Measurements from ENCODE around the gene ASCL2.
"Not testable (repeated sequence)": the region's sequence is repeated elsewhere in the genome, so short reads cannot be mapped to it uniquely, and the experiment has no call there.

Gene ASCL2

DNA sequence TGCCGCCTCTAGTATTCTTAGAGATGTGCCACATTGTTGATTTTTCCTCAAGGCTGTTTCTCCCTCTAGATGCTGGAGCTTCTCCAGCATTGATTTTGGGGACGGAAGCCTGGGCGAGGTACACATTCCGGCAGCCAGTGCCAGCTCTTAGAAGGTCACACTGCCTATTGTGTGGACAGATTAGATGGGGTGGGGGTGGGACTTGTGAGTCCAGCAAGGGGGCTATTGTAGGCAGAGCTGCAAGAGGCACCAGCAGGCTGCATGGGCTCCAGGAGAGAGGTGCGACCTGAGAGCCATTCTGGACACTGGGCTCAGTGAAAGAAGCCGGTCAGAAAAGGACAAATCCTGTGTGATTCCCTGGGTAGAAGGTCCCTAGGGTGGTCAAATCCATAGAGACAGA lies 19.0 kb upstream of the ASCL2 start:
- no peak for DNase-seq (ENCODE audit: extremely low read depth, low read depth)
- H3K4me3 ChIP-seq (replicated peaks; ENCODE audit: low read depth, low read length): no peak overlapping the region
- TF ChIP-seq, protein P1, sequence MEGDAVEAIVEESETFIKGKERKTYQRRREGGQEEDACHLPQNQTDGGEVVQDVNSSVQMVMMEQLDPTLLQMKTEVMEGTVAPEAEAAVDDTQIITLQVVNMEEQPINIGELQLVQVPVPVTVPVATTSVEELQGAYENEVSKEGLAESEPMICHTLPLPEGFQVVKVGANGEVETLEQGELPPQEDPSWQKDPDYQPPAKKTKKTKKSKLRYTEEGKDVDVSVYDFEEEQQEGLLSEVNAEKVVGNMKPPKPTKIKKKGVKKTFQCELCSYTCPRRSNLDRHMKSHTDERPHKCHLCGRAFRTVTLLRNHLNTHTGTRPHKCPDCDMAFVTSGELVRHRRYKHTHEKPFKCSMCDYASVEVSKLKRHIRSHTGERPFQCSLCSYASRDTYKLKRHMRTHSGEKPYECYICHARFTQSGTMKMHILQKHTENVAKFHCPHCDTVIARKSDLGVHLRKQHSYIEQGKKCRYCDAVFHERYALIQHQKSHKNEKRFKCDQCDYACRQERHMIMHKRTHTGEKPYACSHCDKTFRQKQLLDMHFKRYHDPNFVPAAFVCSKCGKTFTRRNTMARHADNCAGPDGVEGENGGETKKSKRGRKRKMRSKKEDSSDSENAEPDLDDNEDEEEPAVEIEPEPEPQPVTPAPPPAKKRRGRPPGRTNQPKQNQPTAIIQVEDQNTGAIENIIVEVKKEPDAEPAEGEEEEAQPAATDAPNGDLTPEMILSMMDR (IDR thresholded peaks at IDR 0.05; ENCODE audit: low read depth, low read length, missing control alignments): no peak

DNA sequence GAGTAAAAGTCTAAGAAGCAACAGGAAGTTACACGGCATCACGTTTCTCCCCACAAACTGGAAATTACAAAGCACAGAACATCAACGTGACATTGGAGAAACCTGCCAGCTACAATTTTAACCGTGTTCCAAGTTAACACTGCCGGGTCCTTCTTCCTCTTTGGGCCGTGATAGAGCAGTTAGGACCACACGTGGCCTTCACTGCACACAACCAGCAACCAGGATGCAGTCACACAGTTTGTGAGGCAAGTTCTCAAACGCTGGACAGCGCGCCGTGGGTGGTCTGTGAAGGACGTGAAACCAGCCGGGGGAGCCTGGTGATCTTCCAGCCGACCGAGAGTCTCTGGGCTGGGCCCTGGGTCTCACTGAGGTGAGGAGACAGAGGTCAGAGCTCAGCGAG lies 16.7 kb upstream of the ASCL2 start:
- DNase-seq (ENCODE audit: extremely low read depth, low read depth): no peak
- H3K4me3 ChIP-seq (replicated peaks; ENCODE audit: low read depth, low read length): no peak overlapping the region
- TF ChIP-seq, protein P1 (IDR thresholded peaks at IDR 0.05; ENCODE audit: low read depth, low read length, missing control alignments): no peak

DNA sequence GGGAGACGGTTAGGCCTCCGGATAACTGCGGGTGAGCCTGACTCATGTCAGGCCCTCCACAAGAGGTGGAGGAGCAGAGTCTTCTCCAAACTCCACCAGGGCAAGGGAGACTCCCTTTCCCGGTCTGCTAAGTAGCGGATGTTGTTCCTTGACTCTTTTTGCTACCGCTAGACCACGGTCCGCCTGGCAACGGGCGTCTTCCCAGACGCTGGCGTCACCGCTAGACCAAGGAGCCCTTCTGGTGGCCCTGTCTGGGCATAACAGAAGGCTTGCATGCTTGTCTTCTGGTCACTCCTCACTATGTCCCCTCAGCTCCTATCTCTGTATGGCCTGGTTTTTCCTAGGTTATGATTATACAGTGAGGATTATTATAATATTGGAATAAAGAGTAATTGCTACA lies 16.0 kb upstream of the ASCL2 start:
- not testable (repeated sequence) for DNase-seq (ENCODE audit: extremely low read depth, low read depth); H3K4me3 ChIP-seq (replicated peaks; ENCODE audit: low read depth, low read length)

DNA sequence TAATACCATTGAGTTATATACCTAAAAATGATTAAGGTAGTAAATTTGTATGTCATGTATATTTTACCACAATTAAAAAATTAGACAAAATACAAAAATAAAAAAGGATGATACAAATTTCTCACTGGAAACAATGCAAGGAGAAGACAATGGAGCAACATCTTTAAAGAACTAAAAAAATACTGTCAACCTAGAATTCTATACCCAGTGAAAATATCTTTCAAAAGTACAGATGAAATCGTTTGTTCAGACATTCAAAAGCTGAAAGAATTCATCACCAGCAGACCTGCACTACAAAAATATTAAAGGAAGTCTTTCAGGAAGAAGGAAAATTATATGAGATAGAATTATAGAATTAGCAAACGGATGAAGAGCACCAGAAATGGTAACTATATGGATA lies 9.8 kb upstream of the ASCL2 start:
- no peak for DNase-seq (ENCODE audit: extremely low read depth, low read depth)
- TF ChIP-seq, protein P1 (IDR thresholded peaks at IDR 0.05; ENCODE audit: low read depth, low read length, missing control alignments): no peak
- H3K4me3 ChIP-seq (replicated peaks; ENCODE audit: low read depth, low read length): no peak overlapping the region

DNA sequence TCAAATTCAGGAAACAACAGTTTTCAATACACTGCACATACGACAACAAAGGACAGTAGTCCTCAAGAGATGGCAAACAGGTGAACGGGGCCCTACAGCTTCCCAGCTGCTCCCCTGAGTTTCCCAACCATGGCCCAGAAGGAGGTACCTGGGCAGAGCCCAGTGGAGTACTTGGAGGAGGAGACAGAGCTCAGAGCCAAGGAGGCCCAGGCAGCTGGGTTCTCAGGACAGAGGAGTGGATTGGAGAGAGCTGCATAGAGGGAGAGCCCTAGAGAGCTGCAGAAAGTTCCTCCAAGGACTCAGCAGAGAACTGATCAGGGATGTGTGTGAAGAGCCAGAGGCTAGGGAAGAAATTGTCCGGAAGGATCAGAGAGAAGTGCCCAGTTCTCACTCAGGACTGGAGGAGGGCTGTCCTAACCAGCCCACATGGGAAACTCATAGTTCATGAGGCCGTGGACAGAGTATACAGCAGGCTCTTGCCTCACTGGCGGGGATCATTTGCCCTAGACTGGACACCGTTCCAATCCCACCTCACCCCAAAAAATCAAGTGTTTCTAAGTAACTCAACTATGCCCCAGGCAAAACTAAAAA lies 7.6 kb upstream of the ASCL2 start:
- no peak overlapping the region for H3K4me3 ChIP-seq (replicated peaks; ENCODE audit: low read depth, low read length)
- TF ChIP-seq, protein P1 (IDR thresholded peaks at IDR 0.05; ENCODE audit: low read depth, low read length, missing control alignments): no peak
- no peak for DNase-seq (ENCODE audit: extremely low read depth, low read depth)

DNA sequence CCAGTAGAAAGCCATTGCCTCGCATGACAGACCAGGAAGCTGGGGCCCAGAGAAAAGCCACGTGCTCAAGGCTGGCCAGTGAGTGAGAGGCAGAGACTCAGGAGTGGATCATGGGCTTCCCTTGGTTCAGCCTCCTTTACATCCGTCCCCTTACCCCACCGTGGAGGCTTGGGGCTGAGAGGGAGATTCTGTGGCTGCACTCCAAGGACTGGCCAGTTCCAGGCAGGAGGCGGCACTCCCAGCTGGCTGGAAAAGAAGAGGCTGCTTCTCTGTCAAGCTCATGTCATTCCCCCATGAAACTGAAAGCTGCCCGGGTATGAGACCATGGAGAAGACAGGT lies 6.6 kb upstream of the ASCL2 start:
- no peak overlapping the region for H3K4me3 ChIP-seq (replicated peaks; ENCODE audit: low read depth, low read length)
- TF ChIP-seq, protein P1 (IDR thresholded peaks at IDR 0.05; ENCODE audit: low read depth, low read length, missing control alignments): no peak

DNA sequence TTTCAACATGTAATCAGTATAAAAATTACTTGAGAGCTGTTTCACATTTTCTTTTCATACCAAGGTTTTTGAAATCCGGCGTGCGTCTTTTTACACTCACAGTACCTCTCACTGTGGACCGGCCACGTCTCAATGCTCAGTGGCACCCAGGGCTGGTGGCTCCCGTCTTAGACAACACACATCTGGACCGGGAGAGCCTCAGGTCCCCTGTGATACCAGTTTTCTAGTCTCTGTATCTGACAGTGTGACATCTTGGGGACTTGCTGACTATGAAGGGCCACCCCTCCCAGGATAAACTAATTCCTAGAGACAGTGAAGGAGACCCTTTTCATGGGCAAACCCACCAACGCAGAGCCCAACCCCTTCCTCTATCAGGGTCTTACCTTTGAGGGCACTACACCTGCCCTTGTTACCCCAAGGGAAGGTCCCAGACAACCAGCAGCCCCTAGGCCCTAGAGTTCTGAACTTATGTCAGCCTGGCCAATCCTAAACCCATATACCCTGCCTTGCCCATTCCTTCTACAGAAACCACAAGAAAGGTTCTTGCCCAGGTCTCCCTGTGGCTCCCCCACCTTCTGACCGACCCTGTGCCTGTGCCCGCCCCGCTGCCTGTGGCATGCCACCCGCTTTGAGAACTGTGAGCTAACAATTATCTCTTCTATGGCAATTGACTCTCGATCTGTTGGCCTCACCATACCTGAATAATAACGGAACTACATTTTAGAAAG lies 6.1 kb upstream of the ASCL2 start:
- H3K4me3 ChIP-seq (replicated peaks; ENCODE audit: low read depth, low read length): no peak overlapping the region
- TF ChIP-seq, protein P1 (IDR thresholded peaks at IDR 0.05; ENCODE audit: low read depth, low read length, missing control alignments): no peak
- no peak for DNase-seq (ENCODE audit: extremely low read depth, low read depth)

More for the DNA sequence above, 6.6 kb upstream of the ASCL2 start:
- no peak for DNase-seq (ENCODE audit: extremely low read depth, low read depth)

All from HFF-Myc (cell line).